Left ventricle myocardium inferior (tissue), 1 donor: Measurements from ENCODE around the gene MARCKS. TPM values are rescaled to one million over a fixed set of nuclear protein-coding genes. Genes with fewer than 3 reads are reported as not detected.

ENCODE experiments used
- DNase-seq: peaks from one replicate; pipeline ENCODE4 v3.0.0-alpha.2; 2020
- H3K27ac ChIP-seq: fragments of 200-600 bp; replicated peaks from 2 replicates; pipeline ENCODE4 v1.8.0; 2021
- H3K27me3 ChIP-seq: fragments of 200-600 bp; 2 replicates; pipeline ENCODE4 v1.8.0; 2021; ENCODE audit warnings: low read depth
- H3K36me3 ChIP-seq: fragments of 200-600 bp; 2 replicates; pipeline ENCODE4 v1.8.0; 2021
- H3K4me1 ChIP-seq: fragments of 200-600 bp; 2 replicates; pipeline ENCODE4 v1.8.0; 2021
- H3K4me3 ChIP-seq: fragments of 200-600 bp; 2 replicates; pipeline ENCODE4 v1.8.0; 2021; ENCODE audit warnings: mild to moderate bottlenecking, moderate library complexity
- H3K9me3 ChIP-seq: fragments of 200-600 bp; replicated peaks from 2 replicates; pipeline ENCODE4 v1.8.0; 2021
- intact Hi-C: fragments of 100-400 bp; cut with micrococcal nuclease; formaldehyde crosslinking; loops from one replicate; pipeline ENCODE4 v1.11.0; 2022
- total RNA-seq: library from RNA; stranded (reverse); fragmentation: NEBNext Ultra II Directional; extraction: Animal tissue kit (Norgen Biotek cat#: 25700); gene quantifications from one replicate; pipeline ENCODE4 v1.2.1, GENCODE V29; 2021
- TF ChIP-seq, protein P1 (sequence below): fragments of 200-600 bp; IDR thresholded peaks from 2 replicates; pipeline ENCODE4 v1.8.0; 2021; ENCODE audit warnings: antibody characterized with exemption, mild to moderate bottlenecking, borderline replicate concordance
- donor health status: DM: no; HTN: yes; CAD: no; lungs with severe emphysema.

MARCKS gene
- total RNA-seq, 1 donor from 2014 or later = 21.0 TPM

DNA sequence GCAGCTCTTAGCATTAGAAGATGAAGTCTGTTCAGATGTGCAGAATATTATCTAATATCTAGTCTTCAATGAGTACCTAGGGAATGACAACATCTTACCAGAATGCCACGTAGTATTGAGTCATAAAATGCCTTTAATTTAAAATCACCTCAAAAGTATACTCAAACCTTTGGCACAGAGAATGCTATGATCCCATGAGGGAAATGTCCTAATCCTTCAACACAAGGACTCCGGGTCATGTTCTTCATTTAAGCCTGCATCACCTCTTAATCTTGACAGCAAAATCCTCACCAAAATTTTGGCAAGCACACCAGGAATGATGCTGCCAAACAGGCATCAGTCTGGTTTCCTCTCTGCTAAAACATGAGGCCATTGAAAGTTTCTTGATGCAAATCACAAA lies 23.6 kb upstream of the MARCKS start:
- no peaks in the 10 kb centered on the region for H3K27me3 ChIP-seq
- no peak for DNase-seq
- H3K4me1 ChIP-seq = no peaks in the 10 kb centered on the region
- H3K27ac ChIP-seq = no peak overlapping the region
- no peaks in the 10 kb centered on the region for H3K36me3 ChIP-seq
- H3K4me3 ChIP-seq = no peak overlapping the region
- TF ChIP-seq, protein P1, sequence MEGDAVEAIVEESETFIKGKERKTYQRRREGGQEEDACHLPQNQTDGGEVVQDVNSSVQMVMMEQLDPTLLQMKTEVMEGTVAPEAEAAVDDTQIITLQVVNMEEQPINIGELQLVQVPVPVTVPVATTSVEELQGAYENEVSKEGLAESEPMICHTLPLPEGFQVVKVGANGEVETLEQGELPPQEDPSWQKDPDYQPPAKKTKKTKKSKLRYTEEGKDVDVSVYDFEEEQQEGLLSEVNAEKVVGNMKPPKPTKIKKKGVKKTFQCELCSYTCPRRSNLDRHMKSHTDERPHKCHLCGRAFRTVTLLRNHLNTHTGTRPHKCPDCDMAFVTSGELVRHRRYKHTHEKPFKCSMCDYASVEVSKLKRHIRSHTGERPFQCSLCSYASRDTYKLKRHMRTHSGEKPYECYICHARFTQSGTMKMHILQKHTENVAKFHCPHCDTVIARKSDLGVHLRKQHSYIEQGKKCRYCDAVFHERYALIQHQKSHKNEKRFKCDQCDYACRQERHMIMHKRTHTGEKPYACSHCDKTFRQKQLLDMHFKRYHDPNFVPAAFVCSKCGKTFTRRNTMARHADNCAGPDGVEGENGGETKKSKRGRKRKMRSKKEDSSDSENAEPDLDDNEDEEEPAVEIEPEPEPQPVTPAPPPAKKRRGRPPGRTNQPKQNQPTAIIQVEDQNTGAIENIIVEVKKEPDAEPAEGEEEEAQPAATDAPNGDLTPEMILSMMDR = no peak
- intact Hi-C loops = no loop called here
- no peaks in the 10 kb centered on the region for H3K9me3 ChIP-seq

DNA sequence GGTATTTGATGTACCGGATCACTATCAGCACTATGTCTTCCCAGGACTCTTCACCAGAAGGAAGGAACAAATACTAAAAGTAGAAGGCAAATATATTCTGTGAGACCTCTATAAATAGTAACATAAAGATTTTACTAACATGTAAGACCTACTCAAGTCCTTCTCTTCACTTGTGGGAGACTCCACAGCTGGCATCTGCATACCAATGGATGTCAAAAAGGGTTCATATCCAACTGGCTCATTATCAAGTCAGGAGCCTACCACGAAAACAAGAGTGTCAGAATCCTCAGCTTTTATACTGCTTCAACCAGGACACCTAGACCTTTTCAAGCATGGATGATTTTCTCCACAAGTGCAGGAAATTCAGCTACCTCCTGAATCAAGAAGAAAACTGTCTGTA lies 20.0 kb upstream of the MARCKS start:
- intact Hi-C loops = no loop called here
- TF ChIP-seq, protein P1 = no peak
- DNase-seq = no peak
- H3K36me3 ChIP-seq = no peaks in the 10 kb centered on the region
- H3K27me3 ChIP-seq = no peaks in the 10 kb centered on the region
- H3K4me3 ChIP-seq = no peak overlapping the region
- no peaks in the 10 kb centered on the region for H3K9me3 ChIP-seq
- H3K4me1 ChIP-seq = no peaks in the 10 kb centered on the region
- H3K27ac ChIP-seq = no peak overlapping the region

DNA sequence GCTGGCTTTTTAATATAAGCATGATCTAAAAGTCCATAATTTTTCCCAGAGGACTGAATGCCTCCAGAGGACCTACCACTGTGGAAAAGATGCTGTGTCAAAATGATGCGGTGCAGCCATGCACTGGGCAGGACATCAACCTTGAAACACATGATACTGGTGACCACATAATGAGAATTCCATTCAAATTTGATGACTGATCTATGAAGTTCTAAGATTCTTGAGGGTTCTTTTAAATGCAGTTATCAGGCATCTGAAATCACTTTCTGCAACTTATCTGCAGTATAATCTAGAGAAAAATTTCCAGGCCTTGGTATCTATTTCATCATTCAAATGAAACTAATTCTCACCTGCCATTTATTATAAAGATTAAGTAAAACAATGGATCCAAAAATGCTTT lies 15.0 kb upstream of the MARCKS start:
- TF ChIP-seq, protein P1 = no peak
- Histone ChIP-seq H3K9me3 (no peaks in the 10 kb centered on the region), H3K27me3 (no peaks in the 10 kb centered on the region), H3K4me1 (no peaks in the 10 kb centered on the region), H3K36me3 (no peaks in the 10 kb centered on the region), H3K27ac (no peak overlapping the region), H3K4me3 (no peak overlapping the region)
- intact Hi-C loops = no loop called here
- DNase-seq = no peak

DNA sequence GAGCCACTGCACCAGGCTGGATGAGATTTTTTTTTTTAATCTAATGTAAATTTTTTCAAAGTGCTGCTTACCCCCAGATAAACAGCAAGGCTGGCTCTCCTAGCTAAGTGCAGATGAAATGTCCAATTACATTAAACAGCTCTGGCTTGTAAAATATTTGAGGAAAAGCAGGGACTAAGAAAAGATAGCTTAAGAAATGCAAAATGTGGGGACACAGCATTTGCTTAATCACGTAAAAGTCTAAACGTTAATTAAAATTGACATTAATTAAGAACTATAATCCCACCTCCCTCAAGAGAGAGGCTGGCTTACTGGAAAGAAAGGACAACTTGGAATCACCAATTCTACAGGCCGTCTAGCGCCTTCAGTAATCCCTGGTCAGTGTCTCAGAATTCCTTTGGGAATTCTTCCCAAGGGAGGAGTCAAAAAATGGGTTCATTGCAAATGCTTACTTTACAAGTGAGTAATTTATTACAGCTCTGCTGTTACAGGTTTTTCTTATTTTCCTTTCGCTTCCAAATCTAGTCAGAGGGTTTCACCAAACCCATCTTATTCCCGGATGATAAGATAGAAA lies 13.6 kb upstream of the MARCKS start:
- Histone ChIP-seq H3K4me1 (no peaks in the 10 kb centered on the region), H3K27ac (no peak overlapping the region), H3K9me3 (no peaks in the 10 kb centered on the region), H3K27me3 (no peaks in the 10 kb centered on the region), H3K36me3 (no peaks in the 10 kb centered on the region), H3K4me3 (no peak overlapping the region)
- intact Hi-C loops = no loop called here
- no peak for DNase-seq
- TF ChIP-seq, protein P1 = no peak

DNA sequence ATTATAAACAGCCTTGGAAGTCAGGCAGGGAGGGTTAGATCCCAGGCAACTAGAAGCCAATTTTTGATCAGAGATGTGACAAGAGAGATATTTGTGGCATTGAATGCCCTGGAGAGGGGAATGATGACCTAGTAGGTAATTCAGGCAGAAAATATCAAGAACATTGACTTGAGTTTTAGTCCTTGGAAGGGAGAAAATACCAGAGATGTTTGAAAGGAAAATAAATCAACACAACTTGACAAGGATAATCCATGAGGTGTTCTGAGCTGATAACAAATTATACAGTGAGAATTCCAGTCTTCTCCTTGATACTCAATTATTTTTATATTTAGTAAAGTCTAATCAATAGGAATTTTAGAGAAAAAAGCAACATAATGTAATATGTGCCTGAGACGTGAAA lies 10.6 kb upstream of the MARCKS start:
- Histone ChIP-seq H3K9me3 (no peaks in the 10 kb centered on the region), H3K27ac (no peak overlapping the region), H3K27me3 (no peaks in the 10 kb centered on the region), H3K4me1 (no peaks in the 10 kb centered on the region), H3K36me3 (no peaks in the 10 kb centered on the region), H3K4me3 (no peak overlapping the region)
- intact Hi-C loops = no loop called here
- no peak for DNase-seq
- TF ChIP-seq, protein P1 = no peak

DNA sequence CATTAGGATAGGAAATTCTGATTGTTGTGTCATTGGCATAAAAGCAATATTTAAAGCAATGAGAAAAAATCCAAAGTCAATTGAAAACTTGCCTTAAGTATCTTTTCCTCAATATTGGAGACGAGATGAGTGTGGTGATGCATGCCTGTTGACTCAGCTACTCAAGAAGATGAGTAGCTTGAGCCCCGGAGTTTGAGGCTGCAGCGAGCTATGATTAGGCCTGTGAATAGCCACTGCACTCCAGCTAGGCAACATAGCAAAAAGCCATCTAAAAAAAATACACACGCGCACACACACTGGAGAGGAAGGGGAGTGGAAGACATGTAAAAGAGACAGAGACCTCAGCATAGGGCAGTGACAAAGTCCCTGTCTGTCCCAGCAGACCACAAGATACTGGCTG lies 9.7 kb upstream of the MARCKS start:
- H3K27me3 ChIP-seq = no peaks in the 10 kb centered on the region
- no peak for DNase-seq
- H3K9me3 ChIP-seq = no peaks in the 10 kb centered on the region
- TF ChIP-seq, protein P1 = no peak
- H3K36me3 ChIP-seq = no peaks in the 10 kb centered on the region
- H3K27ac ChIP-seq = no peak overlapping the region
- intact Hi-C loops = no loop called here
- no peak overlapping the region for H3K4me3 ChIP-seq
- H3K4me1 ChIP-seq = no peaks in the 10 kb centered on the region
